GM19025 (cell line): ENCODE results near the gene FXYD5.
A peak's percentile ranks its signal among the peaks of the same experiment; 100 is the strongest.

ENCODE experiments used
- ATAC-seq: cut with Tn5 transposase; IDR thresholded peaks from one replicate; pipeline ENCODE4 v1.9.1; 2021; ENCODE audit warnings: mild to moderate bottlenecking, low read depth, moderate library complexity; ENCODE audit not compliant: unreplicated experiment

FXYD5 gene

DNA sequence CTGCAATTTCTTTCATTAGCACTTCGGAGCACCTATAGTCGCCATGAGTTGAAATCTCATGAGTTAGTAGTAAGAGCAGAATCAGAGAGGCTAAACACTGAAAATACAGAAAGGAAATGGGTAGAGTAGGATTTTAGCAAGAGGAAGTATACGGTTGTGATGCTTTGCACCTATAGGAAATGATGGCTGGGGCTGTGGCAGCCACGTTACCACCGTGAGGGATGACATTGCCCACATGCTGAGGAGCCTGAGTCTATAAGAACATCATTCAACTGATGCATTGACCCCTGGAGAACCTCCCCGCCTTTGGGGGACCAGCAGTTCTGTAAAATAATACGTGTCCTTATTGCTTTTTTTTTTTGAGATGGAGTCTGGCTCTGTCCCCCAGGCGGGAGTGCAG lies 53.6 kb downstream of the FXYD5 start:
- ATAC-seq, result no peak

DNA sequence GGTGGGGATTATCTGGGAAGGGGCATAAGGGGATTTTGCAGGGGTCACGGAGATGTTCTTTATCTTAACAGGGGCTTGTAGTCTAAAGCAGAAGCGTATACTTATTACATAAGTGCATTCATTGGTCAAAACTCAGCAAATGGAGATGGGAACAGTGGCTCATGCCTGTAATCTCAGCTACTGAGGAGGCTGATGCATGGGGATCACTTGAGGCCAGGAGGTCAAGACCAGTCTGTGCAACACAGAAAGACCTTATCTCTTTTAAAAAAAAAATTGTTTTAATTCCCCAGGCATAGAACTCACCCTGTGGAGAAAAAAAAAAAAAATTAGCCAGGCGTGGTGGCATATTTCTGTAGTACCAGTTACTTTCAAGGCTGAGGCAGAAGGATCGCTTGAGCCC lies 55.1 kb downstream of the FXYD5 start:
- no peak for ATAC-seq

DNA sequence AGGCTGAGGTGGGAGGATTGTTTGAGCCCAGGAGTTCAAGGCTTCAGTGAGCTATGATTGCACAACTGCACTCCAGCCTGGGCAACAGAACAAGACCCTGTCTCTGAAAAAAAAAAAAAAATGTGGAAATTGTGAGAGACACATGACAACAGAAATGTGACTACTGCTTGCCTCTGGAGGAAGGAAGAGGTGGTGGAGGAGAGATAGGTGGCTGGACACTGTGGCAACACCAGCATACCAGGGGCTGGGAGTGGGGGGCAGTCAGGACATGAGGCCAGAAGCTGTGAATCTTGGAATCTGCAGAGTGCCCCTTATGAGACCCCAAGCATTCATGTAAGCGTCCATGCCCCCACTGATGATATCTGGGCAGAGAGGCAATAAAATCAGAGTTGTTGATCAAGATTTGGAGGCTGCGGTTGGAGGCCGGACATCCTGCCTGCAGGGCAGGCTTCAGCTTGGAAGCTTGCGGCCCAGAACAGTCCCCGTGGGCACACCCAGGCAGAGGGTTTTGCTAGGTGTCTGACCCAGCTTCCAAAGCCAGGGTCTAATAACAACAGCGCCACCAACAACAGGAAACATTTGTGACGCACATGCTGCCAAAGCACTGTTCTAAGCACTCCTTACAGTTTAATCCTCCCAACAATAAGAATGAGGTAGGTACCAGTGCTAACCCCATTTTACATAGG lies 57.2 kb downstream of the FXYD5 start:
- ATAC-seq, result no peak

DNA sequence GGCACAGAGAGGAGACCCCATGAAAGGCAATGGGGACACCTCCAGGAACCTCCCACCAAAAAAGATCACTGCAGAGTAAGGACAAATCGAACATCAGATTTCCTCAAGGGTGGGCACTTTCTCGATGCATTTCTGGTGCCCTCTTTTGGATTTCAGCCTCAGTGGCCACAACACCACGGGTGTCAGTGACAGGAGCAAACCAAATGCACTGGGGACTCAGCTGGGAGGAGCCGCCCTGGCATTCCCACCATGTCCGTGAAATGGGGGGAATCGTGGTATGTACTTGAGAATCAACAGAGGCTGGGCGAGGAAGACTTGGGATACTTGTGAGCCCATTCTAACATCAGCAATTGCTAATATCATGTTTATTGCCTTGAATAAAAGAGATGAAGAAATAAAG lies 57.7 kb downstream of the FXYD5 start:
- ATAC-seq, result no peak

DNA sequence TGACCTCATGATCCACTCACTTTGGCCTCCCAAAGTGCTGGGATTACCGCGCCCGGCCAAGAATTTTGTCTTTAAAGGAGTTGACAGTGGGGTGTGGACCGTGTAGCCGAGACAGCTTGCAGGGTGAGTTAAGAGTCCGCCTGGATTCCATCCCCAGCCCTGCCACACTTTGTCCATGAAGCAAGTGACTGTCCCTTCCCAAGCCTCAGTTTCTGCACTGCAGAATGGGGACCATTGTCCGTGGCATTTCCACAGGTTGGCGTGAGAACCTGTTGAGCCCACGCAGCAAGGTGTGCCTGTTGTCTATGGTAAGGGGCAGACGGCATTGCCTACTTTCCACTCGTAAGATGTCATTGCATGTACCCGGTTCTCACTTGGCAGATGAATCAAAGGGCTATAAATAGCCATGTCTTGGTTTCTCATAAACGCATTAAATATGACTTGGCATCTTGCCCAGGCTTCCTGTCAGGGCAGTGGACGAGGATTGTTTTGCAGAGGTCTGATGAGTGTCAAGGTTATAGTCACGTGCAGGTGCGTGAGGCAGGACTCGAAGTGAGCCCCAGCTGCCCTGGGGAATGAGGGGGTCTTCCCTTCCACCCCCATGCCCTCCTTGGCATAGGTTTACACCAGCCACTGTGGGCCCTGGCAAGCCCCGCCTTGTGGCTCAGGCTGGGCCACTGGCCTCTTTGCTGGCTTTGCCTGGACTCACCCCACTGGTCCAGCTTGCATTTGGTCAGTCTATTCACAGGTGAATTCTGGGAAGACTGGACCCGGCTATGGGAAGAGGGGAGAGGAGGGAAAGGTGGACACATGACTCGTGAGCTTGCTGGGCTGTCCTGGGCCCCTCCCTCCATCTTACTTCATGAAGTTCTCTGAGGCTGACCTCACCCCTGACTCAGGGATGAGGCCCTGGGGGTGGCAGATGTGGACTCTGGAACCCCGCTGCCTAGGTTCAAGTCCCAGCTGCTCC lies 59.4 kb downstream of the FXYD5 start:
- ATAC-seq, result peak; percentile 59

DNA sequence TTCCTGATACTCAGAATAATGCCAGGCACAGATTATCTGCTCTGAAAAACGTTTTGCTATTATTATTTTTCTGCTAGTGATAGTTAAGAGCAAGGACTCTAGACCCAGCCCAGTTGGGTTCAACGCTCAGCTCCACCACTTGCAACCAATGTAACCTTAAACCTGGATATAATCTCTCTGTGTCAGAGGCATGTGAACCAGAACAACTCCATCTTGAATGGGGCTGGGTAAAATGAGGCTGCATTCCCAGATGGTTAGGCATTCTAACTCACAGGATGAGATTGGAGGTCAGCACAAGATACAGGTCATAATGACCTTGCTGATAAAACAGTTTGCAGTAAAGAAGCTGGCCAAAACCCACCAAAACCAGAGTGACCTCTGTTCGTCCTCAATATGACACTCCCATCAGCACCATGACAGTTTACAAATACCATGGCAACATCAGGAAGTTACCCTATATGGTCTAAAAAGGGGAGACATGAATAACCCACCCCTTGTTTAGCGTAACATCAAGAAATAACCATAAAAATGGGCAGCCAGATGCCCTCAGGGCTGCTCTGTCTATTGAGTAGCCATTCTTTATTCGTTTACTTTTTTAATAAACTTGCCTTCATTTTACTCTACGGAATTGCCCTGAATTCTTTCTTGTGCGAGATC lies 60.4 kb downstream of the FXYD5 start:
- no peak for ATAC-seq

DNA sequence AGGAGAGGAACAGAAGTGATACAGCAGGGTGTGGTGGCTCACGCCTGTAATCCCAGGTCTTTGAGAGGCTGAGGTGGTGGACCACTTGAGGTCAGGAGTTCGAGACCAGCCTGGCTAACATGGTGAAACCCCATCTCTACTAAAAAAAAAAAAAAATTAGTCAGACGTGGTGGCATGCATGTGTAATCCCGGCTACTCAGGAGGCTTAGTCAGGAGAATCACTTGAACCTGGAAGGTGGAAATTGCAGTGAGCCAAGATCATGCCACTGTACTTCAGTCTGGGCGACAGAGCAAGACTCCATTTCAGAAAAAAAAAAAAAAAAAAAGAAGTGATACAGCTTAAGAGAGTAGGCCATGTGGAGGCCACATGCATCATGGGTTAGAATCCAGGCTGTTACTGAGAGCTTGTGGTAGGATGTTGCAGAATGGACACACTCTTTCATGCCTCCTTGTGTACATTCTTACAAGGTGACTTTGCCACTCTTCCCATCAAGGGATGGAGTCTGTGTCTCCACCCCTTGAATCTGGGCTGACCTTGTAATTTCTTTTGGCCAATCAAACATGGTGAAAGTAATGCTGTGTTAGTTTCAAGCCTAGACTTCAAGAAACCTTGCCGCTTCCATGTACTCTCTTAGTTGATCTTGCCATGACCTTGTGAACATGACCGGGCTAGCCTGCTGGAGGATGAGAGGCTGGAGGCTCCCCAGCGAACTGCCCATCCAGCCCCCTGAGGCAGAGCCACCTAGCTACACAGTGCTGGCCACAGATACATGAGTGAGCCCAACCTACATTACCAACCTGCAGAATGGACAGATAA lies 61.7 kb downstream of the FXYD5 start:
- ATAC-seq, result no peak

DNA sequence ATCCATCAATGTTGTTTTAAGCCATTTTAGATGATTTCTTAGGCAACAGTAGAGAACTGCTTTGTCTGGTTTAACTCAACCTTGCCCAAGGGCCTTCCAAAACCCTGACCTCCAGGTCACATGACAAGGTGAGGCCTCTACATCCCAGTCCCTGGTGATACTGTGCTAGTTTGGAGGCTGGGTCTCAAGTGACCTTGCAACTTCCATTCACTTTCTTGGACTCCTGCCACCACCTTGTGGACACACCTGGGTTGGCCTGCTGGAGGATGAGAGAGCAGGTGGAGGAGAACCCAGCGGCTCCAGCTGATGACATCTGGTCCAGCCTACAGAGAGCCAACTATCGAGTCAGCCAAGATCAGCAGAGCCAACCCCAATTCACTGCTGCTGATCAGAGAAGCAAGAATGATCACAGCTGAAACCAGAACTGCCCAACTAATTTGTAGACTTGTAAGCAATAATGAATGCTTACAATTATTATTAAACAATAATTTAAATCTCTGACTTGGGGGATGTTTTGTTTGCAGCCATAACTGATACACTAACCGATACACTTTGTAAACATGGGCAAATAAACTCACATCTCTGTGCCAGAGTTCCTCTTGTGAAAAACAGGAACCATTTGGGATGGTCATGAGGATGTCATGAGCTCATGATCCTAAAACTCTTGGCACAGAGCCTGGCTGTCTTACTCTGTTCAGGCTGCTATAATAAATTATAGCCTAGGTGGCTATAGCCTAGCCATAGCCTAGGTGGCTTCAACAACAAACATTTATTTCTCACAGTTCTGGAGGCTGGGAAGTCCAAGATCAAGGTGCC lies 62.5 kb downstream of the FXYD5 start:
- ATAC-seq, result no peak

DNA sequence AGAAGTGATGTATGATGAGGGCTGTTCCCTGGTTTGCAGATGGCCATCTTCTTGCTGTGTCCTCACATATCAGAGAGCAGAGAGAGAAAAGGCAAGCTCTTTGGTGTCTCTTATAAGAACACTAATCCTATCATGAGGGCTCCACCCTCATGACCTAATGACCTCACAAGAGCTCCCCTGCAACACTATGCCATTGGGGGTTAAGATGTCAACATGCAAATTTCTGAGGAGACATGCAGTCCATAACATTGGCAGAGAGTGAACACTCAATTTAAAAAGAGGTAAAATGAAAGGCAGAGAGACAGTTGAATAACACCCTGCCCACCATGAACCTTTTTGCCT lies 63.1 kb downstream of the FXYD5 start:
- no peak for ATAC-seq

DNA sequence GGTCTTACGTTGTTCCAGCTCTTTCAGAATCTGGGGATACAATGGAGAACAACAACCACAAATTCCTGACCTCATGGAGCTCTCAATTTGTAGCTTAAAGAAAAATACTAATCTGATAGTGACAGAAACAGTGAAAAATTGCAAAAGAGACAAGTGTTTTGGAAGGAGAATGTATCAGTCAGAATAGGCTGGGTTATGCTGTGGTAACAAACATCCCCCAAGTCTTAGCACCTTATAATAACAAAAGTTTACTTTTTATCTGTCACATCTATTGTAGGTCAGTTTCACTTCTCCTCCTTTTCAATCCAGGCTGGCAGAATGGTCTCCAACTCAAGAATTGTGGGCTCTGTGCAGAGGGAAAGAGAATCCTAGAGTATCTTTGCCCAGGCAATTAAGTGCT lies 64.5 kb downstream of the FXYD5 start:
- ATAC-seq, result no peak
